Measurements from ENCODE around the gene PUM1. TPM values are rescaled to one million over a fixed set of nuclear protein-coding genes. Genes with fewer than 3 reads are reported as not detected.

The PUM1 gene
- total and polyA plus RNA-seq, 10 of the 15 experiments (the other 5 are each of a cell fraction or from before 2014, with no cell fraction given), result 21.4 to 75.3 (median 42.4) TPM

- SMC1A ChIA-PET (ENCODE audit: uncharacterized antibody, unreplicated experiment), result interaction anchor here (0.7 to 3.6 kb wide), 17 partner anchors 13 to 121 kb away, joined by 3 to 11 read pairs (median 4); no protein-coding TSS in a partner anchor
- no peak overlapping the region for H2AFZ ChIP-seq (ENCODE audit: control insufficient read depth, low read depth, low read length)
- peak overlapping the region; percentile 99 for H3K4me3 ChIP-seq
- POLR2A ChIA-PET, result interaction anchor here (0.6 to 1.5 kb wide), 9 partner anchors 20 to 346 kb away, joined by 3 to 4 read pairs (median 3); partner anchors contain the start of genes SNRNP40 and ZCCHC17
- no TSS peak for BruUV-seq (replicated peaks)
- peaks cover 4% of the 10 kb centered on the region; the same call in 1 of the 2 replicates for H4K20me1 ChIP-seq (ENCODE audit: control insufficient read depth, insufficient read depth)
- peak overlapping the region; percentile 96 for H3K27ac ChIP-seq (ENCODE audit: control insufficient read depth, insufficient read depth)
- TF ChIP-seq TCF7 (IDR thresholded peaks at IDR 0.05; ENCODE audit: borderline replicate concordance) (0 out of 2 replicates have a peak, but pooled peaks have one; percentile 12), SP1 (IDR thresholded peaks at IDR 0.05; ENCODE audit: low read depth, low read length) (no peak)
- H3K27me3 ChIP-seq (replicated peaks in 1 of 2; ENCODE audit: control insufficient read depth in 2 of 2, insufficient read depth in 2 of 2, low read length in 1 of 2), result no peaks in the 10 kb centered on the region
- peak; percentile 27 for FAIRE-seq
- WGBS (ENCODE audit: insufficient coverage, insufficient replicate concordance, low lambda C conversion rate, missing lambda C conversion rate), result under 1% methylated on average over 8 of the region's 8 CpGs
- CTCF ChIA-PET, result interaction anchor here (0.7 to 1.1 kb wide), 3 partner anchors 13 to 98 kb away, joined by 4 to 5 read pairs (median 4); no protein-coding TSS in a partner anchor
- peak overlapping the region; percentile 56 for H3K4me2 ChIP-seq (ENCODE audit: control insufficient read depth, insufficient read depth)
- H3K4me1 ChIP-seq (ENCODE audit: control insufficient read depth, insufficient read depth, low read length), result no peaks in the 10 kb centered on the region
- H3K9ac ChIP-seq (ENCODE audit: control insufficient read depth, insufficient read depth, low read length), result peak overlapping the region; percentile 100
- in situ Hi-C loops (cut with MboI) (no loop called here), intact Hi-C loops (cut with micrococcal nuclease; ENCODE audit: unreplicated experiment) (loop anchor here (5.0 kb wide), 1 partner anchor 52 kb away; no protein-coding TSS in a partner anchor)
- peaks cover 62% of the 10 kb centered on the region for H3K79me2 ChIP-seq (ENCODE audit: control insufficient read depth, insufficient read depth, low read length)
- RAD21 ChIA-PET (ENCODE audit: unreplicated experiment), result interaction anchor here (1.0 to 2.0 kb wide), 3 partner anchors 36 to 119 kb away, joined by 3 to 7 read pairs (median 3); no protein-coding TSS in a partner anchor
- no peaks in the 10 kb centered on the region for H3K9me3 ChIP-seq (replicated peaks; ENCODE audit: control insufficient read depth, insufficient read depth, low read length)
- H3K36me3 ChIP-seq (ENCODE audit: control insufficient read depth in 2 of 2, insufficient read depth in 2 of 2, low read length in 1 of 2), result peaks cover 1 to 2% of the 10 kb centered on the region in 2 experiments; a peak in 3 of 4 replicates
- ATAC-seq, result no peak
- no peak for DNase-seq (ENCODE audit: low read depth, low spot score)
These were observed 1.3 kb downstream of the PUM1 start for GRCh38 chr1:31064111-31064717.

- peak overlapping the region; percentile 56 for H3K4me2 ChIP-seq (ENCODE audit: control insufficient read depth, insufficient read depth)
- RAD21 ChIA-PET (ENCODE audit: unreplicated experiment), result interaction anchor here (1.0 to 2.0 kb wide), 2 partner anchors 36 to 53 kb away, joined by 3 to 7 read pairs; no protein-coding TSS in a partner anchor
- H3K27me3 ChIP-seq (replicated peaks in 1 of 2; ENCODE audit: control insufficient read depth in 2 of 2, insufficient read depth in 2 of 2, low read length in 1 of 2), result no peaks in the 10 kb centered on the region
- FAIRE-seq, result peak; percentile 44
- no TSS peak for BruUV-seq (replicated peaks)
- H3K27ac ChIP-seq (ENCODE audit: control insufficient read depth, insufficient read depth), result peak overlapping the region; percentile 96
- POLR2A ChIA-PET, result interaction anchor here (0.9 to 1.5 kb wide), 3 partner anchors 36 to 233 kb away, joined by 4 read pairs; partner anchors contain the start of genes SNRNP40 and ZCCHC17
- SMC1A ChIA-PET (ENCODE audit: uncharacterized antibody, unreplicated experiment), result interaction anchor here (0.7 to 3.6 kb wide), 13 partner anchors 13 to 121 kb away, joined by 3 to 11 read pairs (median 4); no protein-coding TSS in a partner anchor
- peaks cover 68% of the 10 kb centered on the region for H3K79me2 ChIP-seq (ENCODE audit: control insufficient read depth, insufficient read depth, low read length)
- peaks cover 4% of the 10 kb centered on the region; the same call in 1 of the 2 replicates for H4K20me1 ChIP-seq (ENCODE audit: control insufficient read depth, insufficient read depth)
- in situ Hi-C loops (cut with MboI), result no loop called here
- H3K9me3 ChIP-seq (replicated peaks; ENCODE audit: control insufficient read depth, insufficient read depth, low read length), result no peaks in the 10 kb centered on the region
- 3% methylated on average over 4 of the region's 4 CpGs for WGBS (ENCODE audit: insufficient coverage, insufficient replicate concordance, low lambda C conversion rate, missing lambda C conversion rate)
- TF ChIP-seq ZNF274 (IDR thresholded peaks at IDR 0.05; ENCODE audit: insufficient read depth, insufficient read length), result no peak
- TF ChIP-seq SRF (IDR thresholded peaks at IDR 0.05; ENCODE audit: low read depth in 2 of 2, low read length in 2 of 2), result peak; percentile 32 to 90; a peak in 3 of 4 replicates
- TF ChIP-seq, protein P1, sequence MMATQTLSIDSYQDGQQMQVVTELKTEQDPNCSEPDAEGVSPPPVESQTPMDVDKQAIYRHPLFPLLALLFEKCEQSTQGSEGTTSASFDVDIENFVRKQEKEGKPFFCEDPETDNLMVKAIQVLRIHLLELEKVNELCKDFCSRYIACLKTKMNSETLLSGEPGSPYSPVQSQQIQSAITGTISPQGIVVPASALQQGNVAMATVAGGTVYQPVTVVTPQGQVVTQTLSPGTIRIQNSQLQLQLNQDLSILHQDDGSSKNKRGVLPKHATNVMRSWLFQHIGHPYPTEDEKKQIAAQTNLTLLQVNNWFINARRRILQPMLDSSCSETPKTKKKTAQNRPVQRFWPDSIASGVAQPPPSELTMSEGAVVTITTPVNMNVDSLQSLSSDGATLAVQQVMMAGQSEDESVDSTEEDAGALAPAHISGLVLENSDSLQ (IDR thresholded peaks at IDR 0.05), result no peak
- TF ChIP-seq NFIC (IDR thresholded peaks at IDR 0.05; ENCODE audit: low read depth, low read length), result peak; percentile 15; the same call in 1 of the 2 replicates
- TF ChIP-seq LARP7 (IDR thresholded peaks at IDR 0.05), result no peak
- TF ChIP-seq IRF4 (IDR thresholded peaks at IDR 0.05; ENCODE audit: low read depth, low read length), result no peak
- DNase-seq (ENCODE audit: low read depth, low spot score), result no peak
- intact Hi-C loops (cut with micrococcal nuclease; ENCODE audit: unreplicated experiment), result loop anchor here (5.0 kb wide), 1 partner anchor 51 kb away; no protein-coding TSS in a partner anchor
- no peaks in the 10 kb centered on the region for H3K4me1 ChIP-seq (ENCODE audit: control insufficient read depth, insufficient read depth, low read length)
- H3K9ac ChIP-seq (ENCODE audit: control insufficient read depth, insufficient read depth, low read length), result peak overlapping the region; percentile 100
- peaks cover 4 to 7% of the 10 kb centered on the region in 2 experiments; a peak in 3 of 4 replicates for H3K36me3 ChIP-seq (ENCODE audit: control insufficient read depth in 2 of 2, insufficient read depth in 2 of 2, low read length in 1 of 2)
- no peak overlapping the region for H2AFZ ChIP-seq (ENCODE audit: control insufficient read depth, low read depth, low read length)
- 0 out of 3 replicates have a peak, but pooled peaks have one; percentile 10 for ATAC-seq
- CTCF ChIA-PET, result interaction anchor here (0.7 to 1.1 kb wide), 2 partner anchors 13 to 99 kb away, joined by 4 read pairs; no protein-coding TSS in a partner anchor
- H3K4me3 ChIP-seq, result peak overlapping the region; percentile 99
These were observed 1.9 kb downstream of the PUM1 start for GRCh38 chr1:31063631-31064030.

All from GM12878 (cell line).